IPS DF 6.9 (cell line): Measurements from ENCODE around the gene GDAP1L1.
A peak's percentile ranks its signal among the peaks of the same experiment; 100 is the strongest.
"Not testable (repeated sequence)": the region's sequence is repeated elsewhere in the genome, so short reads cannot be mapped to it uniquely, and the experiment has no call there.

Experiments
- DNase-seq: peaks from one replicate; pipeline ENCODE4 v3.0.0-alpha.2; 2013; ENCODE audit warnings: low read depth, low spot score
- H3K27ac ChIP-seq: one replicate; pipeline ENCODE4 v1.5.1; 2013; ENCODE audit warnings: low read length, control low read depth
- H3K27me3 ChIP-seq: 2 replicates; pipeline ENCODE4 v1.6.1; 2013; ENCODE audit warnings: mild to moderate bottlenecking, low read length; ENCODE audit not compliant: control insufficient read depth, insufficient read depth
- H3K36me3 ChIP-seq: 2 replicates; pipeline ENCODE4 v1.6.1; 2013; ENCODE audit warnings: low read length; ENCODE audit not compliant: control insufficient read depth, insufficient read depth
- H3K4me1 ChIP-seq: 2 replicates; pipeline ENCODE4 v1.6.1; 2013; ENCODE audit warnings: low read length; ENCODE audit not compliant: control insufficient read depth, insufficient read depth
- H3K4me3 ChIP-seq: 2 replicates; pipeline ENCODE4 v1.5.1; 2013; ENCODE audit warnings: mild to moderate bottlenecking, low read length
- H3K9me3 ChIP-seq: 2 replicates; pipeline ENCODE4 v1.6.1; 2013; ENCODE audit warnings: low read length, inconsistent platforms; ENCODE audit not compliant: control insufficient read depth, insufficient read depth
- WGBS: extraction: QIAGEN DNeasy Blood & Tissue Kit; methylation state at CpG from one replicate; pipeline ENCODE4 v1.1.7; 2013; ENCODE audit warnings: mixed read lengths, missing lambda C conversion rate; ENCODE audit not compliant: insufficient read length, insufficient coverage; 5-methylcytosine and 5-hydroxymethylcytosine counted together

GDAP1L1 gene

DNA sequence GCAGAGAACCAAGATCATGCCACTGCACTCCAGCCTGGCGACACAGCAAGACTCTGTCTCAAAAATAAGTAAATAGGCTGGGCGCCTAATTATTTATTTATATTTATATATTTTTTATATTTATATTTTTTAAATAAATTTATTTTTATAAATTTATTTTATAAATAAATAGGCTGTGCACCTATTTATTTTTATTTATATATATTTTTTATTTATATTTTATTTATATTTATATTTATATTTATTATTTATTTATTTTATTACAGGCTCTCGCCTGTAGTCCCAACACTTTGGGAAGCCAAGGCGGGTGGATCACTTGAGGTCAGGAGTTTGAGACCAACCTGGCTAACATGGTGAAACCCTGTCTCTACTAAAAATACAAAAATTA lies 14.6 kb upstream of the GDAP1L1 start:
- H3K27me3 ChIP-seq, H3K9me3 ChIP-seq, H3K4me1 ChIP-seq, H3K4me3 ChIP-seq, H3K27ac ChIP-seq, DNase-seq, H3K36me3 ChIP-seq: not testable (repeated sequence)
- no CpG with 5 or more reads among the region's 4 CpGs for WGBS

DNA sequence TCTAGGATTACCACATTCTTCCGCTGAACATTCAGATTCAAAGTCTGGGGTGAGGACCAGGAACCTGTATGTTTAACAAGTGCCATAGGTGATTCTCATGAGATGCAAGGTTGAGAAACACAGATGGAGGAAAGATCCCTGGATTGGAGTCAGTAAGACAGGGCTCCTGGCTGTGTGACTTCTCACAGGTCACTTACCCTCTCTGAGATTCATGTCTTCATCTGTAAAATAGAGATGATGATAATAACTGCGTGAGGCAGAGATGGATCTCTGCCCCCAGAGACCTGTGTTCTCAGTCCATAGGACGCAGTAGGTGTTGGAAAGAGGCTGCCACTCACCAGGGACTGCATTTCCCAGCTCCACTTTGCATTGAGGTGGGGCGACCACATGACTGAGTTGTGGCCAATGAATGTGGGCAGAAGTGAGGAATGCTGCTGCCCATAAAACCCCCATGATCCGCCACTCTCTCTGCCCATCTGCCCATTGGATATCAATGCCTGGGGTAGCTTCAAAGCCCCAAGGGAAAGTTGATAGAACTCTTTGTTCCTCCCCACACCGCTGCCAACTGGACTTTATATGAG lies 13.6 kb upstream of the GDAP1L1 start:
- Histone ChIP-seq H3K4me3 (no peak overlapping the region), H3K36me3 (no peaks in the 10 kb centered on the region), H3K4me1 (0 out of 2 replicates have a peak, but pooled peaks cover 2% of the 10 kb centered on the region), H3K9me3 (no peaks in the 10 kb centered on the region), H3K27ac (no peak overlapping the region), H3K27me3 (no peaks in the 10 kb centered on the region)
- WGBS = no CpG with 5 or more reads among the region's 6 CpGs
- DNase-seq = no peak

DNA sequence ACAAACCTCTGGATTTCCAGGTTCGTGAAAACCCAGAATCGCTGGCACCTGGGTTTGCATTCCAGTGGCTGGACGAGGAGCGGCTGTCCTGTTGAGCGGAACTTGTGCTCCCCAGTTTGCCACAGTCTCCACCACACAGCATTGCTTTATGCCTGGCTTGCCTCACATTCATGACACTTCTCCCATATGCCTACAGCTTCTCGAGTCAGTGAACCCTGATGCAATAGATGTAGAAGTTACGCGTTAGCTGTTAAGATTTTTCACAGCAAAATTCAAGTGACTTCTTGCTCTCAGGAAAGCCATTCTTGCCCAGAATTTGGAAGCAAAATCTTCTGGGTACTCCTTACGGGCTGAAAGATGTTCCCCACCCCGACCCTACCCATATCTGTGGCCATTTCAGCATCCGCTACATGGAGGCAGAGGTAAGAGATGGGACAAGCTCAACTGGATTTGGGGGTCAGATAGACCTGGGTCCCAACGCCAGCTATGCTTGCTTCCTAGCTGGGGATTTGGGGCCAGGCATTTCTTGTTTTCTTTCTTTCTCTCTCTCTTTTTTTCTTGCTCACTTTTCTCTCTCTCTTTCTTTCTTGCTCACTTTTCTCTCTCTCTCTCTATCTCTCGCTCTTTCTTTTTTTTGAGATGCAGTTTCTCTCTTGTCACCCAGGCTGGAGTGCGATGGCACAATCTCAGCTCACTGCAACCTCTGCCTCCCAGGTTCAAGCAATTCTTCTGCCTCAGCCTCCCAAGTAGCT lies 12.4 kb upstream of the GDAP1L1 start:
- Histone ChIP-seq H3K9me3 (no peaks in the 10 kb centered on the region), H3K4me3 (no peak overlapping the region), H3K27ac (no peak overlapping the region), H3K4me1 (0 out of 2 replicates have a peak, but pooled peaks cover 2% of the 10 kb centered on the region), H3K27me3 (no peaks in the 10 kb centered on the region), H3K36me3 (no peaks in the 10 kb centered on the region)
- DNase-seq = no peak
- WGBS = no CpG with 5 or more reads among the region's 14 CpGs

DNA sequence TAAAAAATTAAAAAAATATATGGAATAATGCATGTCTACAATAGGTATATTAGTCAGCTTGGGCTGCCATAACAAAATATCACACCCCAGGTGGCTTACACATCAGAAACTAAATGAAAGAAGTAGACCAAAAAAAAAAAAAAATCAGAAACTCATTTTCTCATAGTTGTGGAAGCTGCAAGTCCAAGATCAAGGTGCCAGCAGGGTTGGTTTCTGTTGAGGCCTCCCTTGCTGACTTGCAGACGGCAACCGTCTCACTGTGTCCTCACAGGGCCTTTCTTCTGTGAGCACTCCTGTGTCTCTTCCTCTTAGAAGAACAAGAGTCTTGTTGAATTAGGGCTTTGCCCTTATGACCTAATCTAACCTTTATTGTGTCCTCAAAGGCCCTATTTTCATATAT lies 11.4 kb upstream of the GDAP1L1 start:
- WGBS = no CpG with 5 or more reads among the region's 2 CpGs

DNA sequence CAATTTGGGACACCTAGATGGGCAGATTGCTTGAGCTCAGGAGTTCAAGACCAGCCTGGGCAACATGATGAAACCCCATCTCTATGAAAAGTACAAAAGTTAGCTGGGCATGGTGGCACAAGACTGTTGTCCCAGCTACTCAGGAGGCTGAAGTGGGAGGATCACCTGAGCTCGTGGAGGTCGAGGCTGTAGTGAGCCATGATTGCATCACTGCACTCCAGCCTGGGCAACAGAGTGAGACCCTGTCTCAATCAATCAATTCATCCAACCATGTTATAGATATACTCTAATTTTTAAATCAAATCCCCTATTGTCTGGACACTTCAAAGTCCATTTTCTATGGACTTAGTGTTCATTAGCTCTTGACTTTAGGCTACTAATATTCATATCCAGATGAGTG lies 10.3 kb upstream of the GDAP1L1 start:
- not testable (repeated sequence) for H3K4me3 ChIP-seq, H3K9me3 ChIP-seq, H3K27ac ChIP-seq, H3K27me3 ChIP-seq, DNase-seq, H3K4me1 ChIP-seq, H3K36me3 ChIP-seq
- no CpG with 5 or more reads among the region's 2 CpGs for WGBS

More for the DNA sequence above, 11.4 kb upstream of the GDAP1L1 start:
- H3K4me1 ChIP-seq = 0 out of 2 replicates have a peak, but pooled peaks cover 2% of the 10 kb centered on the region
- DNase-seq = no peak
- no peaks in the 10 kb centered on the region for H3K27me3 ChIP-seq
- no peaks in the 10 kb centered on the region for H3K36me3 ChIP-seq
- no peaks in the 10 kb centered on the region for H3K9me3 ChIP-seq
- H3K27ac ChIP-seq = no peak overlapping the region
- no peak overlapping the region for H3K4me3 ChIP-seq

DNA sequence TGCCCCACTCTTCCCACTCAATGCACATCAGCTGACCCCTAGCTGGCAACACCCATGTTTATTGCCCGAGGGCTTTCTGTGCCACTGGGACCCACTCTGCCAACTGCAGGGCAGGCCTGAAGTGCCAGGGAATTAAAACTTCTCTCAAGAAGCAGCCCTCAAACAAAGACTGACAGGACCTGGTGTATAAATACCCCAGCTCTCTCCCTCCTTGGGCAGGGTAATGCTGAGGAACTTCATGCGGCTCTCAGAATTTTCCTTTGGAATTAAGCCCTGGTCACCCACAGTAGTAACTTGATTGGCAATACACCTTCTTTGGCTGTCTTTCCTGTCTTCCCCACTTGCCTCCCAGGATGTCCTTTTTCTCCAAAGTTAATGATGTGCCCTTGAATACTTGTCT lies 5.3 kb upstream of the GDAP1L1 start:
- no peak overlapping the region for H3K27ac ChIP-seq
- no peaks in the 10 kb centered on the region; the same call in 1 of the 2 replicates for H3K4me1 ChIP-seq
- H3K9me3 ChIP-seq = no peaks in the 10 kb centered on the region
- H3K4me3 ChIP-seq = no peak overlapping the region
- H3K36me3 ChIP-seq = no peaks in the 10 kb centered on the region
- no peak for DNase-seq
- no CpG with 5 or more reads among the region's 2 CpGs for WGBS
- H3K27me3 ChIP-seq = no peaks in the 10 kb centered on the region

DNA sequence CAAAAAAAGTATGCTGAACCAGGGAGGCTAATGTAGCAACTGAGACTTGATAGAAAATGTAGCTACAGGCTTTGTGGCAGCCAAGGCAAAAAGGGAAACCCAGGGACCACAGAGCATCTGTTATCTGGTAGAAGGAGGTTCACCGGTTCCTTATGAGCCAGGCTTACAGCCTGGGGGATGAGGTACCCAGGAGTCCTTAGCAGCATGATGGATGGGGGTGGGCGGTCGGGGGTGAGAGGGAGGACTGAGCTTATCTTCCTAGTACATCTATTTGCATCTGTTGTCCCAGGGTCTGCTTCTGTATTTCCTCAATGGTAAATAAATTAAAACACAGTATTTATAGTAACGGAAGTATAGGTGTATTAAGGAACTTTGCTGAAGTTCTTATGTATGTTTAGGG lies 1.1 kb upstream of the GDAP1L1 start:
- Histone ChIP-seq H3K9me3 (no peaks in the 10 kb centered on the region), H3K36me3 (no peaks in the 10 kb centered on the region), H3K4me1 (no peaks in the 10 kb centered on the region; the same call in 1 of the 2 replicates), H3K27ac (no peak overlapping the region), H3K27me3 (no peaks in the 10 kb centered on the region), H3K4me3 (no peak overlapping the region)
- no CpG with 5 or more reads among the region's 4 CpGs for WGBS
- no peak for DNase-seq

DNA sequence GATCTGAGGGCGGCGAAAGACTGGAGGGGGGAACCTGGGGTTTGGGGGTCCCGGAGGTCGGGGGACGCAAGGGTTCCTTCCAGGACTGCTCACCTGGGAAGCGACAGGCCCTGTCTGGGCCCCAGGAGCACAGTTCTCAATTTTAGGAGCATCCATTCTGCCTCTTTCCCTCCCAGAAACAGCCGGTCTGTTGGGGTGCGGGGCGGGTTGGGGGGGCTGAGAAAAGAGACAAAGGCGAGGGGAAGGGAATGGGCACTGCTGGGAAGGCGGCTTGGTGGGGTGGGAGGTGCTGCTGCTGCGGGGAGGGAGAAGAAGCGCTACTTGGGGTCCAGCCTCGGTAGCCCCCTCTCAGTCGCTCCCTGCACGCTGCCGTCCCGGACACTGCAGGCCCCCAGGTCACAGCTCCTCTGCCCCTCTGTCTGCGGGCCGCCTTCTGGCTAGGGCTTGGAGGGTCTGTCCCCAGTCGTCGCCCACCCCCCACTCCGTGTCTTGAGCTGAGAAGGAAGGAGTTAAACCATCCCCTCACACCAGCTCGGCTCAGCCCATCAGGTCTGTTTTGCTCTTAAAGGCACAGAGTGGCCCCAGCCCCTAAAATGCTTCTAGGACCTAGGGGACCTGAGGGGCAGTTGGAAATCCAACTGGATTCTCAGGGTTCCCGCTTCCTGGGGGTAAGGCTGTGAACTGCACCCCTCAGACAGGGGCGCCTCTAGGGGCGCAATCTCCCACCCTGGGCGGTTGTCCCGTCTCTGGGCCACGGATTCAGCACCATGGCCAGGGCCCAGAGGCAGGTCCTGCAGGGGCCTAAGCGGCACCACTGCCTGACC lies 690 bp downstream of the GDAP1L1 start:
- peak overlapping the region; percentile 94 for H3K4me3 ChIP-seq
- no peak overlapping the region for H3K27ac ChIP-seq
- no peaks in the 10 kb centered on the region for H3K9me3 ChIP-seq
- H3K36me3 ChIP-seq = no peaks in the 10 kb centered on the region
- H3K4me1 ChIP-seq = no peaks in the 10 kb centered on the region; the same call in 1 of the 2 replicates
- H3K27me3 ChIP-seq = no peaks in the 10 kb centered on the region
- DNase-seq = peak; percentile 57
- no CpG with 5 or more reads among the region's 31 CpGs for WGBS

DNA sequence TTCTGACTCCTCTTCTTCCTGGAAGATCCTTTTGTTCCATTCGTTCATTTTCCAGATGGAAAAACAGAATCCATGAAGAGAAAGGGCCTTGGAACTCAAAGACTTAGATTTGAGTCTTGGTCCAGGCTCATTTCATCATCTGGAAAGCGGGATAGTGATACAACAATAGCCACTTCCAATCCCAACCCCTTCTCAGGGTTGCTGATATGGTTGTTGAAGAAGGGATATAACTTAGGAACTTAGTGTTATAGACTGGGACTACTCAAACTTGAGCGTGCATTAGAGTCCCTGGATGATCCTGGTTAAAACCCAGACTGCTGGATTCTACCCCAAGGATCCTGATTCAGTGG lies 1.3 kb downstream of the GDAP1L1 start:
- Histone ChIP-seq H3K4me1 (no peaks in the 10 kb centered on the region; the same call in 1 of the 2 replicates), H3K9me3 (no peaks in the 10 kb centered on the region), H3K27me3 (no peaks in the 10 kb centered on the region), H3K27ac (no peak overlapping the region), H3K36me3 (no peaks in the 10 kb centered on the region), H3K4me3 (no peak overlapping the region)
- WGBS = no CpG with 5 or more reads among the region's 3 CpGs
- no peak for DNase-seq

DNA sequence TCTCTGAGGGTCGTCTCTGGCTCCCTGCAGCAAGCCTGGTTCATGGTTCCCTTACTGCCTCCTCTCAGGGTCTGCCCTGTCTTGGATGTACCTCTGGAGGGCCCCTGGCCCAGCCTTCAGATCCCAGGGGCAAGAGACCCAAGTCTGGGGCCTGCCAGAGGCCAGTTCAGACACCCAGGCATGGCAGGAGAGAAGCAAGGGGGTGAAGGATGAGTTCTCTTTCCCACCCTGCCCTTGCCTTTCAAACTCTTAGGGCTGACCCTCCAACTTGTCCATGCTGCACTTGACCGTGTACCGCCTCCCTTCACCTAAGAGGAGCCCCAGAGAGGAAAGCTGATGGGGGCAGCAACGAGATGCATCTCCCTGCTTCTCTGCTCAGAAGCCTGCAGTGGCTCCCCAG lies 4.2 kb downstream of the GDAP1L1 start:
- Histone ChIP-seq H3K4me3 (no peak overlapping the region), H3K4me1 (no peaks in the 10 kb centered on the region; the same call in 1 of the 2 replicates), H3K27me3 (no peaks in the 10 kb centered on the region), H3K36me3 (no peaks in the 10 kb centered on the region), H3K9me3 (no peaks in the 10 kb centered on the region), H3K27ac (no peak overlapping the region)
- DNase-seq = no peak
- WGBS = no CpG with 5 or more reads among the region's 4 CpGs
